ENCODE results near the gene FOXB1.

Gene FOXB1
- total RNA-seq: 0 to 0.07 (median 0) reads per million in 18 experiments

GRCh38 chr15:60004009-60004845 is at the start of gene FOXB1:
FOXB1 (plus strand) TSS chr15:60004311; CDS start chr15:60004964, 653 bp downstream.
- no peak for DNase-seq

GRCh38 chr15:59958288-59958687 is 45.8 kb upstream of the FOXB1 start:
- DNase-seq: no peak

GRCh38 chr15:59960318-59960717 is 43.8 kb upstream of the FOXB1 start:
- no peak for DNase-seq

- DNase-seq: no peak
Measured at GRCh38 chr15:59963322-59963721, 40.8 kb upstream of the FOXB1 start.

- DNase-seq: no peak
Measured at GRCh38 chr15:59963925-59964324, 40.2 kb upstream of the FOXB1 start.

GRCh38 chr15:59965741-59966140 is 38.4 kb upstream of the FOXB1 start:
- no peak for DNase-seq

- no peak for DNase-seq
Measured at GRCh38 chr15:59966262-59966661, 37.8 kb upstream of the FOXB1 start.

- no peak for DNase-seq
Measured at GRCh38 chr15:59968314-59968713, 35.8 kb upstream of the FOXB1 start.

GRCh38 chr15:59972241-59972640 is 31.9 kb upstream of the FOXB1 start:
- DNase-seq: no peak

GRCh38 chr15:59976480-59977271 is 27.4 kb upstream of the FOXB1 start:
- peak; percentile 2 to 4 for DNase-seq

- no peak for DNase-seq
Measured at GRCh38 chr15:59991834-59992233, 12.3 kb upstream of the FOXB1 start.

GRCh38 chr15:59993041-59993750 is 10.9 kb upstream of the FOXB1 start:
- no peak for DNase-seq

- DNase-seq: no peak
Measured at GRCh38 chr15:59993950-59994401, 10.1 kb upstream of the FOXB1 start.

- no peak for DNase-seq
Measured at GRCh38 chr15:59994526-59994887, 9.6 kb upstream of the FOXB1 start.

- DNase-seq: no peak
Measured at GRCh38 chr15:59994888-59995557, 9.1 kb upstream of the FOXB1 start.

GRCh38 chr15:59995568-59996297 is 8.4 kb upstream of the FOXB1 start:
- DNase-seq: no peak

GRCh38 chr15:59996298-59997041 is 7.6 kb upstream of the FOXB1 start:
- DNase-seq: no peak

- no peak for DNase-seq
Measured at GRCh38 chr15:59997070-59997701, 6.9 kb upstream of the FOXB1 start.

GRCh38 chr15:59998305-59998949 is 5.7 kb upstream of the FOXB1 start:
- DNase-seq: no peak

Data from inflammatory macrophage (primary cell).